Measurements from ENCODE around the gene CYP2U1. TPM values are rescaled to one million over a fixed set of nuclear protein-coding genes. Genes with fewer than 3 reads are reported as not detected.

The CYP2U1 gene
- total RNA-seq, 2 donors from 2014 or later: 8.0 to 13.5 TPM

GRCh38 chr4:107997794-107998193 is 66.4 kb downstream of the CYP2U1 start:
- WGBS: 80% methylated on average over 2 of the region's 2 CpGs
- TF ChIP-seq CTCF (IDR thresholded peaks at IDR 0.05) (no peak), POLR2A (IDR thresholded peaks at IDR 0.05) (no peak), POLR2AphosphoS5 (IDR thresholded peaks at IDR 0.05) (no peak)
- DNase-seq (ENCODE audit: low spot score): no peak
- H3K36me3 ChIP-seq: no peaks in the 10 kb centered on the region
- intact Hi-C loops (cut with DNase I): loop anchor here (10.0 kb wide), 1 partner anchor 173 kb away; the partner anchor contains the start of gene SGMS2
- no peaks in the 10 kb centered on the region for H3K9me3 ChIP-seq
- H3K4me1 ChIP-seq (replicated peaks): no peaks in the 10 kb centered on the region
- no peaks in the 10 kb centered on the region for H3K27me3 ChIP-seq (replicated peaks; ENCODE audit: insufficient read depth)
- peak overlapping the region; percentile 37 to 50 for H3K27ac ChIP-seq
- H3K4me3 ChIP-seq: no peak overlapping the region

GRCh38 chr4:107999932-108000539 is 68.7 kb downstream of the CYP2U1 start:
- no peaks in the 10 kb centered on the region for H3K27me3 ChIP-seq (replicated peaks; ENCODE audit: insufficient read depth)
- TF ChIP-seq POLR2A (IDR thresholded peaks at IDR 0.05) (no peak), CTCF (IDR thresholded peaks at IDR 0.05) (no peak), POLR2AphosphoS5 (IDR thresholded peaks at IDR 0.05) (no peak)
- no peaks in the 10 kb centered on the region for H3K36me3 ChIP-seq
- no peak for DNase-seq (ENCODE audit: low spot score)
- no peak overlapping the region for H3K27ac ChIP-seq
- H3K9me3 ChIP-seq: no peaks in the 10 kb centered on the region
- 95% methylated on average over 2 of the region's 2 CpGs for WGBS
- intact Hi-C loops (cut with DNase I): loop anchor here (10.0 kb wide), 1 partner anchor 175 kb away; the partner anchor contains the start of gene SGMS2
- H3K4me3 ChIP-seq: no peak overlapping the region
- no peaks in the 10 kb centered on the region for H3K4me1 ChIP-seq (replicated peaks)

- TF ChIP-seq POLR2A (IDR thresholded peaks at IDR 0.05) (no peak), CTCF (IDR thresholded peaks at IDR 0.05) (no peak), POLR2AphosphoS5 (IDR thresholded peaks at IDR 0.05) (no peak)
- Histone ChIP-seq H3K27me3 (replicated peaks; ENCODE audit: insufficient read depth) (no peaks in the 10 kb centered on the region), H3K4me3 (no peak overlapping the region), H3K27ac (no peak overlapping the region), H3K4me1 (replicated peaks) (no peaks in the 10 kb centered on the region), H3K9me3 (no peaks in the 10 kb centered on the region), H3K36me3 (no peaks in the 10 kb centered on the region)
- 94% methylated on average over 3 of the region's 3 CpGs for WGBS
- DNase-seq (ENCODE audit: low spot score): no peak
- intact Hi-C loops (cut with DNase I): no loop called here
Measured at GRCh38 chr4:108001540-108002135, 70.3 kb downstream of the CYP2U1 start.

Other genes starting within 250 kb of the CYP2U1 start
- gene PAPSS1, start 211.3 kb upstream of the CYP2U1 start, total RNA-seq: 10 to 100 TPM; 38.3 to 74.6 TPM
- gene SGMS2, start 106.6 kb upstream of the CYP2U1 start, total RNA-seq: 10 to 100 TPM; 37.4 to 53.6 TPM
- 10 to 100 TPM; 69.0 to 75.2 TPM for gene HADH, start 58.3 kb downstream of the CYP2U1 start, total RNA-seq
- gene LEF1, start 237.4 kb downstream of the CYP2U1 start, total RNA-seq: 10 to 100 TPM; 22.4 to 26.8 TPM